Myocyte (in vitro differentiated cells): ENCODE results near the gene TSC1. TPM values are rescaled to one million over a fixed set of nuclear protein-coding genes. Genes with fewer than 3 reads are reported as not detected.
"Not testable (repeated sequence)": the region's sequence is repeated elsewhere in the genome, so short reads cannot be mapped to it uniquely, and the experiment has no call there.

Source experiments
- DNase-seq: peaks from one replicate; pipeline ENCODE4 v3.0.0-alpha.2; 2012; ENCODE audit warnings: low read depth
- total RNA-seq: library from RNA; depleted of rRNA; stranded (reverse); fragments of >200 nt; gene quantifications from 2 replicates; pipeline ENCODE4 v1.2.3, GENCODE V29; 2014

Gene TSC1
- total RNA-seq, 1 donor from 2014 or later = 54.3 TPM

- no peak for DNase-seq
These were observed 33.7 kb upstream of the TSC1 start for GRCh38 chr9:132978112-132978450.

- no peak for DNase-seq
These were observed 32.2 kb upstream of the TSC1 start for GRCh38 chr9:132976571-132976970.

- DNase-seq = no peak
These were observed 31.5 kb upstream of the TSC1 start for GRCh38 chr9:132975961-132976360.

GRCh38 chr9:132973713-132974112 is 29.3 kb upstream of the TSC1 start:
- no peak for DNase-seq

- DNase-seq = no peak
These were observed 28.8 kb upstream of the TSC1 start for GRCh38 chr9:132973166-132973565.

- no peak for DNase-seq
These were observed 26.1 kb upstream of the TSC1 start for GRCh38 chr9:132970324-132971062.

- no peak for DNase-seq
These were observed 25.4 kb upstream of the TSC1 start for GRCh38 chr9:132969783-132970182.

GRCh38 chr9:132967908-132968307 is 23.5 kb upstream of the TSC1 start:
- not testable (repeated sequence) for DNase-seq

GRCh38 chr9:132965478-132965877 is 21.1 kb upstream of the TSC1 start:
- no peak for DNase-seq

GRCh38 chr9:132961002-132961401 is 16.6 kb upstream of the TSC1 start:
- no peak for DNase-seq

- no peak for DNase-seq
These were observed 13.4 kb upstream of the TSC1 start for GRCh38 chr9:132957805-132958204.

GRCh38 chr9:132955768-132956167 is 11.4 kb upstream of the TSC1 start:
- DNase-seq = no peak

- DNase-seq = no peak
These were observed 10.7 kb upstream of the TSC1 start for GRCh38 chr9:132955123-132955522.

GRCh38 chr9:132949709-132950108 is 5.3 kb upstream of the TSC1 start:
- no peak for DNase-seq

GRCh38 chr9:132948482-132949050 is 4.2 kb upstream of the TSC1 start:
- DNase-seq = no peak

GRCh38 chr9:132947756-132948155 is 3.3 kb upstream of the TSC1 start:
- DNase-seq = no peak

GRCh38 chr9:132946631-132947295 is 2.3 kb upstream of the TSC1 start:
- peak; percentile 70 for DNase-seq

- peak; percentile 68 for DNase-seq
These were observed 1.8 kb upstream of the TSC1 start for GRCh38 chr9:132946211-132946610.

GRCh38 chr9:132945186-132946130 is 1.0 kb upstream of the TSC1 start:
- DNase-seq = no peak

GRCh38 chr9:132943651-132944293 is 644 bp downstream of the TSC1 start:
- DNase-seq = no peak

- no peak for DNase-seq
These were observed 1.8 kb downstream of the TSC1 start for GRCh38 chr9:132942541-132943182.
